Stimulated activated CD8-positive, alpha-beta memory T cell treated with anti-CD3 and anti-CD28 coated beads, Interleukin-15, amount 100 ng/mL, for 48 hours (primary cell): ENCODE measurements around the gene COX5A.
A peak's percentile ranks its signal among the peaks of the same experiment; 100 is the strongest.
"Not testable (repeated sequence)": the region's sequence is repeated elsewhere in the genome, so short reads cannot be mapped to it uniquely, and the experiment has no call there.

ENCODE experiments used
- DNase-seq, 2 donors: peaks; one replicate each; pipeline ENCODE4 v3.0.0-alpha.2; 2020; ENCODE audit warnings: low read depth in 2 of 2

Gene COX5A

DNA sequence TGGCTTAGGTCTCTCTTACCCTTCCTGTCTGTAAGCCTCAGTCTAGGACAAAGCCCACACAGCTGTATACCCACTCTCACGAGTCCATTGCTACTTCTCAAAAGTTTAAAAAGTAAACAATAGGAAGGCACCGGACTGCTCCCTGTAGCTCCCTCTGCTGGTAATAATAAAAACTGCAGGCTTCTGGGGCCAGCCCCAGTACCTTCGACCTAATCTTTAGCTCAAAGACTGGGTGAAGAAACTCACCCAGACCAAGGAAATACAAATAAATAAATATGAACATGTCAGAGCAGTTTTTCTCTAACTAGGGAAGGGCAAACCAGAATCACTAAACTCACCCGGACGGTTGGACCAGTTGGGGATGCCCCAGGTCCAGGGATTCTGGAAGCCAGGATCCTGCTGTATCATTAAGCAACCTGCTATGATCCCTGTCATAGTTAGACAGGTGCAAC, 36.2 kb downstream of the COX5A start:
- DNase-seq: no peak

DNA sequence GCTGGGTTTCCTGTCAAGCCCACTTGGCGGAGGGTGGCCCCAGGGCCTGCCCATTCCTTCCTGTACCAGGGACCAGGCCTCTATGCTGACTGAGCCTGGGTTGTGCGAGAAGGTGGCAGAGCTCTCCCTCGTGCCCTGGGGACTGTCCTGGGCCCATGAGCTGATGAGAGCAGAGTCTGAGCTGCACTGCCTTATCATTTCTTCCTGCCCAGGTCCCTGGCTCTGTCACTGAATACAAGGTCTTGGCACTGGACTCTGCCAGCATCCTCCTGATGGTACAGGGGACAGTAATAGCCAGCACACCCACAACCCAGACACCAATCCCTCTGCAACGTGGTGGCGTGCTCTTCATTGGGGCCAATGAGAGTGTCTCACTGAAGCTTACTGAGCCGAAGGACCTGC, 40.6 kb downstream of the COX5A start:
- DNase-seq: no peak

DNA sequence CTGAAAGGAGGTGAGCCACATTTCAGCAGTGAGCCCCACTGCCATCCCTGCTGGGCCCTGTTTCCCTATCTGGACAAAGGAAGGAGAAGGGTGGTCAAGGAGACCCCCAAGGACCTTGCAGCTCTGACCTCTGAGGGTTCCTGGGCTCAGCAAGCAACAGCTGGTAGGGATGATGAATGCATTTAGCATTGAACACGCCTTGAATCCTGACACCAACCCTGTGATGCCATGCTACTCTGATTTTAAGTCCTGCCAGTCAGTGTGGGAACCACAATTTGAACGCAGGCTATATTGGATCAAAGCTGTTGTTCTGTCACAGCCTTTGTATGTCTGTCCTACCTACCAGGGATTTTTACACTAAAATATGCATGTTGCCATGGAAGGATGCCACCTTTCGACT, 41.6 kb downstream of the COX5A start:
- DNase-seq: no peak

DNA sequence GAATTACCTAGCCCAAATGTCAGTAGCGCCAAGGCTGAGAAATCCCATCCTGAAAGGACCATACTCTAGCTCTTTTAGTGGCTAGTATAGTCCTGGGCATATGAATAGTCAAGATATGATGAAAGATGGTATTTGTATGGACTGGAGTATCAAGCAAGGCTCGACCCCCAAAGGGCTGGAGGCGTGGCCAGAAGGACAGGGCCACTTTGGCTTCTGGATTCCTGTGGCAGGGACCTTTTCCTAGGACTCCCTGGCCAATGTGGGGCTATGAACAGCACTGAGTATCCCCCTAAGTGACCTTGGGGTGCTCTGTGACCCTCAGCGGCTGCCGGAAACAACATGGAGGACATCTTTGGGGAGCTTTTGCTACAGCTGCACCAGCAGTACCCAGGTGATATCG, 42.0 kb downstream of the COX5A start:
- no peak for DNase-seq

DNA sequence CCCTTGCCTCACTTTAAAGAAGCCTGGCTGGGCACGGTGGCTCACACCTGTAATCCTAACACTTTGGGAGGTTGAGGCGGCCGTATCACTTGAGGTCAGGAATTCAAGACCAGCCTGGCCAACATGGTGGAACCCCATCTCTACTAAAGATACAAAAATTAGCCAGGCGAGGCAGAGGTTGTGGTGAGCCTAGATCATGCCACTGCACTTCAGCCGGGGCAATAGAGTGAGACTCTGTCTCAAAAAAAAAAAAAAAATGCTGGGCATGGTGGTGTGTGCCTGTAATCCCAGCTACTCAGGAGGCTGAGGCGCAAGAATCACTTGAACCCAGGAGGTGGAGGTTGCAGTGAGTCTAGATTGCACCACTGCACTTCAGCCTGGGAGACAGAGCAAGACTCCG, 43.5 kb downstream of the COX5A start:
- DNase-seq: not testable (repeated sequence)

DNA sequence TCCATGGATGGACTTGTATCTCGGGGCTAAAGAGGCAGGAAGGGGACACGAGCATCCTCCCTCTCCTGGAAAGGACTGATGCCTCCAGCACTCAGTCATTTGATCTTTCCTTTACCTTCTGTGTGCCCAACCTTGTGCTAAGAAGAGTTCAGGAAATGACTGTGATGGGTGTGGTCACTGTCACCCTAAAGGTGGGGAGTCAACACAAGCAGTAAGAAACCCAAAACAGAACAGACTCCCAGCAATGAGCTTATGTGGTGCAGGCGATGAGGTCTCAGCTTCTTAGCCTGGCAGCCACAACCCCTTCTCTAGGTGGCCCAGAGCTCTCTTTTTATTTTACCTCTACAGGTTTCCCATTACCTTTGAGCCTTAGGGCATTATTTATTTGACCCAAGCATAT, 44.2 kb downstream of the COX5A start:
- no peak for DNase-seq

DNA sequence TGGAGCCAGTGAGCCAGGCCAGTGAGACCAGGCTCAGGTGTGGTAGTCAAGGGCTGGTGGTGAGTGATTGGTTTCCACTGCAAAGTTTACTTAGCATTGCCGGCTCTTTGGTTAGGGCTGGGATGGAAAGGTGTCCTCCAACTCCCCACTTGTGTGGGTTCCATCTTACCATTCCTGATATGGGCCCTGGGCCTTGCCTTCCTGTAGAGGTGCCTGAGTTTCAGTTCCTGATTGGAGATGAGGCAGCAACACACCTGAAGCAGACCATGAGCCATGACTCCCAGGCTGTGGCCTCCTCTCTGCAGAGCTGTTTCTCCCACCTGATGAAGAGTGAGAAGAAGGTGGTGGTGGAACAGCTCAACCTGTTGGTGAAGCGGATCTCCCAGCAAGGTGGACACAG, 44.9 kb downstream of the COX5A start:
- no peak for DNase-seq

DNA sequence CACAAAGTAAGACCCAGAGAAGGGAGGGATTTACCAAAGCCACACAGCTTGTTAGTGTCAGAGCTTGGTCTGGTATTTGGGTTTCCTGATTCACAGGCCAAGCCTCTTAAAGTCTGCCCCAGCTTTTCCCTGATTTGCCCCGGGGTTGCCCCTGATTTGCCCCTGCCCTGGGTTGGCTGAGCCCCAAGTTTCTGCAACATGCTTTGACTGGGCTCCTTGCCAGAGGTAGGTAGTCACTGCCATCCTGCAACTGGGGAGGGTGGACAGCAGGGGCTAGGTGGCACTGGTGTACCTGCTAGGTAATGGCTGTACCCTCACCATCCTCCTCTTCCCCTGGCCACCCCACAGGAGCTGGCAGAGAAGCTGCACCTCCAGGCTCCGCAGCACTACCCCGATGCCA, 45.6 kb downstream of the COX5A start:
- no peak for DNase-seq

DNA sequence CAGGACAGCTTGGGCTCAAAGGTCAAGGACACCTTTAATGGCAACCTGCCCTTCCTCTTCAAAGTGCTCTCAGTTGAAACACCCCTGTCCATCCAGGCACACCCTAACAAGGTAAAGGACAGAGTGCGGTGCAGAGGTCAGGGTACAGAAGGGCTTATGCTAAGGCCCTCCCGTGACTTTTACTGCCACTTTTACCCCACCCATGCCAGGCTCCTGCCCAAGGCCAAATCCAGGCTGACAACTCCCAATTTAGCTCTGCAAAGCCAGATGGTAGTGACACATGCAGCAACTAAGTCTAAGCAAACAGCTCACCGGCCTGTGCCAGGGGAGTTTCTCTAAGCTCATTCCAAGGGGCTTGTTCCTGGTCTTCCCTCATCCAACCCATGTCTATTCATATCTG, 46.4 kb downstream of the COX5A start:
- DNase-seq: no peak

DNA sequence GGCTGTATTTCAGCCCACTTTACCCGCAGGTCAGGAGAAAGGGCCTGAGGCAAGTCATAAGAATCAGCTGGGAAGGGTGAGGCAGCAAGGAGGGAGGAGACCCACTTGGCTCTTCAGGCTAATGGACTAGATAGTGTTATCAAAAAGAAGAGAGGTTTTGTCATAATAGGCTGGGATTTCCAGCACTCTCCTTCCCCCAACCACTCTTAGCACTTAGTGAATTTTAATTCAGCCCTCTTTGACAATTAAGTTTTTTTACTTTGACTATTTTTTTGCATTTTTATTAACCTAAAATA, 47.3 kb downstream of the COX5A start:
- no peak for DNase-seq

DNA sequence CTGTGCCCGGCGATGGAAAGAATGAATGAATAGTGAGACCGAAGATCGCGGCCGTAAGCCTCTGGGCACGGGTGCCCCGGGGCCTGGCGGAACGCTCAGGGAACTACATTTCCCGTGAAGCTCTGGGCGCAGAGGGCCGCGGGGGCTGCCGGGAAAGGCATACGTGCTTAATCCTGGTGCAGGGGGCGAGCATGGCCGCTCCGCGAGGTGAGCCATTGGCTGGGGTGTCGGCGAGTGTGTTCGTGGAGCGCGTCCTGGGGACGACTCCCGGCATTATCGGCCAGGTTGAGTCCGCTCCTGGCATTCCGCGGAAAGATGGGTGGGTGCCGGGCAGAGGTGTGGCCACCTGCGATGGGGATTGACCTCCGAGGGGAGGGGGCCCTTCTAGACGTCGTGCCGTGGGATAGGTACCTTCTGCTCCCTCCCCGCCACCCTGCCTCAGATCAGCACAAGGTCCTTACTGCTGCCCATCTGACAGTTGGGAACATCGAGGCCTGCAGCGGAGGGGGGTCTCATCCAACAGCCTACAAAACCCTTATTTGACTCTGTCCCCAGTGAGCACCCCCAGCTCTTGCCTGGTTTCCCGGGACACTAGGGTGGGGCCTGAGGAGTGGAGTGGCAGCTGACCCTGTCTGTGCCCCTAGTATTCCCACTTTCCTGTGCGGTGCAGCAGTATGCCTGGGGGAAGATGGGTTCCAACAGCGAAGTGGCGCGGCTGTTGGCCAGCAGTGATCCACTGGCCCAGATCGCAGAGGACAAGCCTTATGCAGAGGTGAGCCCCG, 47.8 kb downstream of the COX5A start, which contains the start of gene MPI:
Gene MPI (plus strand): TSS at position 160 of the 782 bp plus-strand sequence. CDS start 32 bp downstream, at position 192.
- DNase-seq: peak; percentile 85

DNA sequence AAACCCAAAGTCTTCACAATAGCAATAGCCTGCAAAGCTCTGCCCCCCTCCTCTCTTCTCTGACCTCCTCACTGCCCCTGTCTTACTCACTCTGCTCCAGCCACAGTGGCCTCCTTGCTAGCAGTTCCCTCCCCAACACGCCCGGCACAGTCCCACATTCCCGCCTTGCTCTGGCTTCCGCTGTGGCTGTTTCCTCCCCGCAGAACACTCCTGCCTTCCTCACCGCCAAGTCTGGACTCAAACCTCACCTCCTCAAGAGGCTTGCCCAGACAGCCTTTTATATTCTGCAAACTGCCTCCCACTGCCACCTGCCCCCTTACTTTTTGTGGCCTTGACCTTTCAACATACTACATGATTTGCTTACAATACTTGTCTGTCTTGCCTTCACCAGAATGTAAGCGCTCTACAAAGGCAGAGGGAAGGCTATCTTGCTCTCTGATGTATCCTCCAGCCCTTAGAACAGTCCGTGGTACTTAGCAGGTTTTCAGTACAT, 48.4 kb downstream of the COX5A start:
- no peak for DNase-seq

DNA sequence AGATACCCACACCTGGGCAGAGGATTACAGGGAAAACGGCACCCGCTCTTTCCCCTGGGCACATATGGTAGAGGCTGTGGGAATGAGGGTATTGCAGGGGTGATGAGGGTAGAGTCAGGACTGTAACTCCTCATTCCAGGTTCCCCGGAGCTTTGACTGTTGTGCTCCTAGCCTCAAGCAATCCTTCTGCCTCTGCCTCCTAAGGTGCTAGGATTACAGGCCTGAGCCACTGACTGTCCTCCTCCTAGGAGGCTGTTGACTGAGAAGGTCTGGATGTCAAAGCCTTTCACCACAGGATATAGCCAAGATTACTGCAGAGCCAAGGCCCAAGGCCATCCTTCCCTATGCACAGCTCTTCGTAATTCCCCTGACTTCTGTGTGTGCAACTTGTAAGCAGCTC, 49.2 kb downstream of the COX5A start:
- DNase-seq: no peak

DNA sequence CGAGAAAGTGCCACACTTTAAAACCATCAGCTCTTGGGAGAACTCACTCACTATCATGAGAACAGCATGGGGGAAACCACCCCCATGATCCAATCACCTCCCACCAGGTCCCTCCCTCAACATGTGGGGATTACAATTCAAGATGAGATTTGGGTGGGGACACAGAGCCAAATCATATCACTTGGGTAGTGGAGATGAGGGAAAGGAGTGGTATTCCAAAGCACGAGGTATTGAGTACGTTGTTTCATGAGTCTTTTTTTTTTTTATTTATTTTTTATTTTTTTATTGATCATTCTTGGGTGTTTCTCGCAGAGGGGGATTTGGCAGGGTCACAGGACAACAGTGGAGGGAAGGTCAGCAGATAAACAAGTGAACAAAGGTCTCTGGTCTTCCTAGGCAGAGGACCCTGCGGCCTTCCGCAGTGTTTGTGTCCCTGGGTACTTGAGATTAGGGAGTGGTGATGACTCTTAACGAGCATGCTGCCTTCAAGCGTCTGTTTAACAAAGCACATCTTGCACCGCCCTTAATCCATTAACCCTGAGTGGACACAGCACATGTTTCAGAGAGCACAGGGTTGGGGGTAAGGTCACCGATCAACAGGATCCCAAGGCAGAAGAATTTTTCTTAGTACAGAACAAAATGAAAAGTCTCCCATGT, 50.2 kb downstream of the COX5A start:
- DNase-seq: not testable (repeated sequence)

DNA sequence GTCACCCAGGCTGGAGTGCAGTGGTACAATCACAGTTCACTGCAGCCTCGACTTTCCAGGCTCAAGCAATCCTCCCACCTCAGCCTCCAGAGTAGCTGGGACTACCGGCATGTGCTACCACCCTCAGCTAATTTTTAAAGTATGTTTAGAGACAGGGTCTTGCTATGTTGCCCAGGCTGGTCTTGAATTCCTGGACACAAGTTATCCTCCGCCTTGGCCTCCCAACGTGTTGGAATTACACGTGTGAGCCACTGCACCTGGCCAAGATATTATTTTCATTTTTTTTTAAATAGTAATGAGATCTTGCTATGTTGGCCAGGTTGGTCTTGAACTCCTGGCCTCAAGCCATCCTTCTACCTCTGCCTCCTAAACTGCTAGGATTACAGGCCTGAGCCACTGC, 52.4 kb downstream of the COX5A start:
- DNase-seq: no peak

DNA sequence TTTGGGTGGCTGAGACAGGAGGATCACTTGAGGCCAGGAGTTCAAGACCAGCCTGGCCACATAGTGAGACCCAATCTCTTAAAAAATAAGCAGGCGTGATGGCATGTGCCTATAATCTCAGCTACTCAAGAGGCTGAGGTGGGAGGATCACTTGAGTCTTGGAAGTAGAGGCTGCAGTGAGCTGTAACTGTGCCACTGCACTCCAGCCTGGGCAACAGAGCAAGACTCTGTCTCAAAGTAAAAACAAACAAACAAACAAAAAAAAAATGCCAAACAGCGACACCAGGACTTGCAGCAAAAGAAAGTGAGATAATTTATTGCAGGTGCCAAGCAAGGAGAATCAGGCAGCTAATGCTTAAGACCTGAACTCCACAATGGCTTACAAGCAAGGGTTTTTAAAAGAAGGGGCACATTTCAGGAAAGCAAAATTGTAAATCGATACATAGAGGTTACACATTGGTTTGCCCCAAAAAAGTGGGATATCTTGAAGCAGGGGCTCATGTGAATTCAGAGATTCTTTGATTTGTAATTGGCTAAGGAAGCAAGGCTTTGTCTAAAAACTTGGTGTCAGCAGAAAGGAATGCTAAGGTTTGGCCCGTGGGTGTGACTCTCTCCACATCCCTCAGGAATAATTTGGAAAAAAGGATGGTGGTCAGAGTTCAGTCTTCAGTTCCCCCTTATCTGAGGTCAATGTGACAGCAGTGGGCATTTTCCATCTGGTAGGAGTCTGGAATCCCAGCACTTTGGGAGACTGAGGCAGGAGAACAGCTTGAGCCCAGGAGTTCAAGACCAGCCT, 53.2 kb downstream of the COX5A start:
- no peak for DNase-seq

DNA sequence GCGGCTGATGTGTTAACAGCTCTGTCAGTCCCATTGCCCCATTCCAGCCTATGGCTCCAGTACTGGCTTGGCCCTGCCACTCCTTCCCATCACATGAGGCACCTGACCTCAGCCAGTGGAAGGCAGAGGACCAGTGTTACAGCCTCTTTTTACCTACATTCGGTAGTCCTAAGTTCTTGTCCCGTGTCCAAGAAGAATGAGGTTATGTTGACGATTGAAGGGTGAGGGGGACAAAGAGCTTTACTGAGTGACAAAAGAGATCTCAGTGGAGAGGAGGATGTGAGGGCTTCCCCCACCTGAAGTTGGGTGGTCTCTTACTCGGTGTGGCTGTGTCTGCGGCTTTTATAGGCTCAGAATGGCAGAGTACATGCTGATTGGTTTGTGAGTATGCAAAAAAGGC, 55.3 kb downstream of the COX5A start:
- no peak for DNase-seq

DNA sequence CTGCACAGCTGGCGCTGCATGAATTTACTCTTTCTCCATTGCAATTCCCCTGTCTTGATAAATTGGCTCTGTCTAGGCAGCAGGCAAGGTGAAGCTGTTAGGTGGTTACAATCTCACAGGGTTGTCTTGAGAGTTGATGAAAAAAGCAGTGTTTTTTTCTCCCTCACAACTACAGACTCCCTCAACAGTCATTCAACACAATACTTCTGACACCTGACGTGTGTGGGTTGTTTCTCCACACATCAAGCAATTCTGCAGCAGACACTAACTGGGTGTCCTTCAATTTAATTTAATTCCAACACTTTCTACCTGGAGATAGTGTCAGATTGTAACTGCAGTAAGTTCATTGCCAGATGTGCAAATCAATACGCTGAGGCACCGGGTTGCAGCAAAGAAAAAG, 59.6 kb downstream of the COX5A start:
- no peak for DNase-seq

DNA sequence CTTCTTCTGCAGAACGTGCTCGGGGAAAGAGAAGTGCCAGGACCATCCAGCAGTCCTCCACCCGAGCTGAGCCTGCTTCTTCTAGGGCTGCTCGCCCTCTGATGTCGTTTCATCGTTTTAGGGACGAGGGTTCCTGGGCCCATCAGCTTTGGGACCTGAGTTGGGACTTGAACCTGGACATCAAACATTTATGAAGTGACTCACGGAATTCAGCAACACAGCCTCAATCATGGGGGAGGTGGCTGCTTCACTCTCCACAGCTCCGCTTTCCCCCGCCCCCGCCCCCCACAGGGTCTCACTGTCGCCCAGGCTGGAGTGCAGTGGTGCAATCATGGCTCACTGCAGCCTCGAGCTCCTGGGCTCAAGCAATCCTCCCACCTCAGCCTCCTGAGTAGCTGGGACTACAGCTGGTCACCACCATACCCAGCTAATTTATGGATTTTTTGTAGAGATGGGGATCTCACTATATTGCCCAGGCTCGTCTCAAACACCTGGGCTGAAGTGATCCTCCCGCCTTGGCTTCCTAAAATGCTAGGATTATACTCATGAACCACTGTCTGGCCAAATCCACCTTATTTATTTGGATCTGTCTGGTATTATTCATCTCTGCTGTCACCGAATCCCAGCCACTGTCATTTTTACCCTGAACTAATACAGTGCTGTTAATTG, 64.0 kb downstream of the COX5A start:
- no peak for DNase-seq

DNA sequence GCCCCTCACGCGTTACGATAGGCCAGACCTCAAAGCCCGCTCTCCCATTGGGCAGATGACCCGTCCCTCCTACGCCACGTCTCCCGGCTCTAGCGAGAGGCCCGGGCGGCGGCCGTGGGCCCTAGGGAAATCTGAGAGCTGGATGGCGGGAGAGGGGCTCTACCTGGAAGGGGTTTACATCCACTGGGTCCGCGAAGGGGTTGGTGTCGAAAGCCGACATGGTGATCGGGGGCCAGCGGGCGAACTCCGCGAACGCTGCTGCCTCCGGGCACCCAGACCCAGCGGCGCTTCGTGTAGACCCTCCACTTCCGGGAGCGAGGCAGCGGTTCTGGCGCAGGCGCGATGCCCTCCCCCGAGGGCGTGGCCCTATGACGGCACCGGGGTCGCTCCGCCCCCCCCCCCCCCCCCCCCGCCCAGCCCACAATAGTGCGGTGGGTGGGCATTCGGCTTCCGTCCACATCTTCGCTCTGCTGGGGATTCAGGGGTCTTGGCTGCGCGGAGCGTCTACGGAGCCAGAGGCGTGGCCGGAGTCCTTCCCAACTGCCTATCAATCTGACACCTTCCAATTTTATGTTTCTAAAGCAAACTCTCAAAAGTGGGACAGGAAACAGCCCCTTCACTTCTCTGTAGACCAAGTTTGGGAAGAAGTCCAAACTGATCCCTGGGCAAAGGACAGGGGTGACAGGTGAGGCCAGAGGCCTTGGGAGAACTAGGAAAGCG, 64.7 kb downstream of the COX5A start, which contains the start of gene SCAMP2:
Gene SCAMP2 (minus strand): TSS at position 330 of the 720 bp plus-strand sequence. CDS start 110 bp downstream, at position 220.
- DNase-seq: peak; percentile 85 to 86

DNA sequence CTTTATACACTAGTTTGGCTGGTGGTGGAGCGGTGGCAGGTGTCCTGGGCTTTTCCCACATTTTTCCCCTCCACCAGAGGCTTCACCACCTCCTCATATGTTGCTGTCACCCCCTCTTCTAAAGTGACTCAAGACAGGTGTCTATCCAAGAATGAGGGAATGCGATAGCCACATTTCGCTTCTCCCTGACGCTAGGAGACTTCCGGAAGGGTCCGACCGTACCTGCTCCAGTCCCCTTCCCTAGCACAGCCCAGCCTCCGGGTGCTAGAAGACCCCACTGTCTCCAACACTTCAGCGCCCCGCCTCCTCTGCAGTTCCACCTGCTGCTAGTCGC, 65.2 kb downstream of the COX5A start:
- no peak for DNase-seq
